ENCODE measurements around the gene SOCS7. TPM values are rescaled to one million over a fixed set of nuclear protein-coding genes. Genes with fewer than 3 reads are reported as not detected.

SOCS7 gene
- total and polyA plus RNA-seq, 8 donors, result 5.5 to 24.0 (median 17.5) TPM

DNA sequence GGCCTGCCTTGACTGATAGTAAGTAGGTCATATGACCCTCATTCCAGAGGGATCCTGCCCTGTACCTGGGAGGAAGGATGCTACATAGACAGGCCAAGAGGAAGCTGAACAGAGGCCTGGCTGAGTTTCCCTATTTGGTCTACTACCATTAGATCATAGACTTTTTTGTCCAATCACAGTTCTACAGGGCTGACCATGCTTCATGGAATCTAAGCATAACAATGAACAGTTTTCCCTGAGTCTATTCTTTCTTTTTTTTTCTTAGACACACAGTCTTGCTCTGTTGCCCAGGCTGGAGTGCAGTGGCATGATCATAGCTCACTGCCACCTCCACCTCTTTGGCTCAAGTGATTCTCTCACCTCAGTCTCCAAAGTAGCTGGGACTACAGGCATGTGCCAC, 11.8 kb upstream of the SOCS7 start:
- H3K27ac ChIP-seq, result no peak overlapping the region
- intact Hi-C loops (cut with DNase I), result loop anchor here in 1 of 3 donors (5.0 kb wide), 1 partner anchor 77 kb away; no protein-coding TSS in a partner anchor
- H3K27me3 ChIP-seq, result no peaks in the 10 kb centered on the region
- DNase-seq, result no peak
- H3K4me3 ChIP-seq, result no peak overlapping the region
- FAIRE-seq, result no peak
- no peaks in the 10 kb centered on the region for H3K36me3 ChIP-seq
- ATAC-seq, result no peak
- no peaks in the 10 kb centered on the region for H3K9me3 ChIP-seq
- H3K4me1 ChIP-seq, result no peaks in the 10 kb centered on the region
- TF ChIP-seq, protein P1, sequence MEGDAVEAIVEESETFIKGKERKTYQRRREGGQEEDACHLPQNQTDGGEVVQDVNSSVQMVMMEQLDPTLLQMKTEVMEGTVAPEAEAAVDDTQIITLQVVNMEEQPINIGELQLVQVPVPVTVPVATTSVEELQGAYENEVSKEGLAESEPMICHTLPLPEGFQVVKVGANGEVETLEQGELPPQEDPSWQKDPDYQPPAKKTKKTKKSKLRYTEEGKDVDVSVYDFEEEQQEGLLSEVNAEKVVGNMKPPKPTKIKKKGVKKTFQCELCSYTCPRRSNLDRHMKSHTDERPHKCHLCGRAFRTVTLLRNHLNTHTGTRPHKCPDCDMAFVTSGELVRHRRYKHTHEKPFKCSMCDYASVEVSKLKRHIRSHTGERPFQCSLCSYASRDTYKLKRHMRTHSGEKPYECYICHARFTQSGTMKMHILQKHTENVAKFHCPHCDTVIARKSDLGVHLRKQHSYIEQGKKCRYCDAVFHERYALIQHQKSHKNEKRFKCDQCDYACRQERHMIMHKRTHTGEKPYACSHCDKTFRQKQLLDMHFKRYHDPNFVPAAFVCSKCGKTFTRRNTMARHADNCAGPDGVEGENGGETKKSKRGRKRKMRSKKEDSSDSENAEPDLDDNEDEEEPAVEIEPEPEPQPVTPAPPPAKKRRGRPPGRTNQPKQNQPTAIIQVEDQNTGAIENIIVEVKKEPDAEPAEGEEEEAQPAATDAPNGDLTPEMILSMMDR (IDR thresholded peaks at IDR 0.05), result no peak

DNA sequence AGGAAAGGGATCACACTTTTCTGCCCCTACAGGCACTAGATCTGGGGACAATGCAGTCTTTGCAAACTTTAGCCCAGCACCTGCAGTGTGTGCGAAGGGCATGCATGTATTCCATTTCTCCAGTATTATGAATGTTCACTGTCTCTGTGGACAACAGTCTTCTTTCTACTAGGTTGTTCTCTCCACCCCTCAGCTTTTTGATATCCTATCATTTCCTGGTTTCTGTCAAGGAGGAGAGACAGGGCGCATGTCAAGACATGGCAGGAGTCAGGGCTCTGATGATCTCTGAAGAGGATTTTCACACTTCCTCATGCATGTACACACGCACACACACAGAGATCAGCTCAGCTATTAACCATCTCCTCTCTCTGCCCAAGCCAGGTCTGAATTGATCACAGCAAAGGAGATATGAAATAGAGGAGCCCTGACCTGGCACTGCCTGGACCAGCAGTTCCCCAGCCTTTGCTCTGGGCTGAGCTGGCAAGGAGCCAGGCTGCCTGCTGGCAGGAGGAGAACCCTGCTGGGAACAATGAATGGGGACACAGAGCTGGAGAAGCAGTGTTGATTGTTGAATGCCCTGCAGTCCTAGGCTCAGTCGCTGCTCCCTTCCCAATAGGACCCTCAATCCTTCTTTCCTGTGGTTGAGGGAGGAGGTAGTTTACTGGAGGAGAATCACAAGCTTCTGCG, 10.5 kb upstream of the SOCS7 start:
- H3K27ac ChIP-seq, result no peak overlapping the region
- intact Hi-C loops (cut with DNase I), result loop anchor here in 1 of 3 donors (5.0 kb wide), 1 partner anchor 76 kb away; no protein-coding TSS in a partner anchor
- H3K27me3 ChIP-seq, result no peaks in the 10 kb centered on the region
- no peak overlapping the region for H3K4me3 ChIP-seq
- ATAC-seq, result peak; percentile 70 to 87 (median 77)
- peak in 5 of 6 donors; percentile 46 to 92 (median 81) for DNase-seq
- no peaks in the 10 kb centered on the region for H3K9me3 ChIP-seq
- H3K4me1 ChIP-seq, result no peaks in the 10 kb centered on the region
- WGBS, 2 donors, result 48 to 52% methylated on average over 5 of the region's 5 CpGs
- no peak for FAIRE-seq
- TF ChIP-seq, protein P1 (IDR thresholded peaks at IDR 0.05), result no peak
- H3K36me3 ChIP-seq, result no peaks in the 10 kb centered on the region

- no peaks in the 10 kb centered on the region for H3K27me3 ChIP-seq
- intact Hi-C loops (cut with DNase I), result loop anchor here in 1 of 3 donors (5.0 kb wide), 1 partner anchor 74 kb away; no protein-coding TSS in a partner anchor
- TF ChIP-seq, protein P1 (IDR thresholded peaks at IDR 0.05), result no peak
- H3K4me1 ChIP-seq, result no peaks in the 10 kb centered on the region
- no peak for FAIRE-seq
- H3K4me3 ChIP-seq, result no peak overlapping the region
- H3K9me3 ChIP-seq, result no peaks in the 10 kb centered on the region
- DNase-seq, result peak in 1 of 6 donors; percentile 43
- ATAC-seq, result no peak
- no peak overlapping the region for H3K27ac ChIP-seq
- 76 to 90% methylated on average over 18 of the region's 18 CpGs for WGBS, 2 donors
- H3K36me3 ChIP-seq, result no peaks in the 10 kb centered on the region
Observed at GRCh38 chr17:38342886-38343607, 8.6 kb upstream of the SOCS7 start.

DNA sequence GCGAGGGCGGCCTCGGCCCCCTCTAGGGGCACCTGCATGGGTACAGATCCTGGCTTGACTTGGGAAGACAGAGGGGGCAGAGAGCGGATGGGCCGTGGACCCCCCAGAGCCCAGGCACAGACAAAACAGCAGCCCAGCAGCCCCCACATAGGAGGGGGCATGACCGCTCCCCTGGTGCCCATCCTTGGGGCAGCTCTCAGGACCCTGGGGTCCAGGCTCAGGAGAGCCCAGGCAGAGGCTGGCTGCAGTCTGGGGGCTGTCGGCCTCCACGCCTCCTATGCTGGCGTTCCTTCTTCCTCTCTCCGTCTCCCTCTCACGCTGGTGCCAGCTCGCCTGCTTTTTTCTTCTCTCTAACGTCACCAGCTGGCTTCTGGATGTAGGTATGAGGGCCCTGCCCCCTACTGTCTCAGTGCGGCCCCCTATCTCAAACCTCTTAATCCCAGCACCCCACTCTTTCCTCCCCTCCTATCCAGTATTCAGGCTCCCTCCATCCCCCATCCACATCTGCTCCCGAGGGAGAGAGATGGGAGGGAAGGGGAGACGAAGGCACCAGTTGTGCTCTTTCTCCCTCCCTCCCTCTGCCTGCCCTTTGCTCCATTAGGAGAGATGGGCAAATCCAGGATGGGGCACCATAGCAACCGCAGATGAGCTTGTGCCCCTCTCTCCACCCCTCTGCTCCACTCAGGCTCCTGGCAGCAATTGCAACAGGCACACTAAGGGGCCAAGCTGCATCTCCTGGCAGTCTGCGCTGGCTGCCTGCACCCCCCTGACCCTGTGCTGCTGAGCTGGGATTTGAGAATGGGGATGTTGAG, 7.8 kb upstream of the SOCS7 start, which contains the start of gene GPR179:
Gene GPR179, minus strand, starts transcription at position 349 of the 812 bp plus-strand sequence. Its CDS starts 167 bp downstream, at position 182.
- peak in 2 of 4 donors; percentile 11 to 44 for ATAC-seq
- peak in 1 of 6 donors; percentile 41 for DNase-seq

More for the DNA sequence above, 7.8 kb upstream of the SOCS7 start, which contains the start of gene GPR179:
- WGBS, 2 donors, result 68 to 77% methylated on average over 18 of the region's 18 CpGs
- H3K9me3 ChIP-seq, result no peaks in the 10 kb centered on the region
- H3K27me3 ChIP-seq, result no peaks in the 10 kb centered on the region
- no peak within 1 kb of the TSS for H3K27ac ChIP-seq
- H3K4me1 ChIP-seq, result no peaks in the 10 kb centered on the region
- TF ChIP-seq, protein P1 (IDR thresholded peaks at IDR 0.05), result no peak
- no peaks in the 10 kb centered on the region for H3K36me3 ChIP-seq
- no peak for FAIRE-seq
- intact Hi-C loops (cut with DNase I), result loop anchor here in 1 of 3 donors (5.0 kb wide), 1 partner anchor 73 kb away; no protein-coding TSS in a partner anchor
- H3K4me3 ChIP-seq, result no peak within 1 kb of the TSS
